ENCODE results near the gene GDPD5.
A peak's percentile ranks its signal among the peaks of the same experiment; 100 is the strongest.

The GDPD5 gene

GRCh38 chr11:75525433-75526191 is at the start of gene GDPD5:
TSS of gene GDPD5 (minus strand) at chr11:75525941. CDS start at chr11:75477735, 48,206 bp downstream.
- Histone ChIP-seq H3K36me3 (ENCODE audit: control insufficient read depth, insufficient read depth, low read length) (no peaks in the 10 kb centered on the region), H3K27me3 (ENCODE audit: control insufficient read depth, insufficient read depth, low read length) (peaks cover 27% of the 10 kb centered on the region), H3K27ac (ENCODE audit: low read depth, low read length) (no peak within 1 kb of the TSS), H3K9me3 (ENCODE audit: control insufficient read depth, insufficient read depth, low read length) (no peaks in the 10 kb centered on the region), H3K4me1 (ENCODE audit: control insufficient read depth, insufficient read depth, low read length) (no peaks in the 10 kb centered on the region), H3K4me3 (ENCODE audit: low read depth, low read length) (peak within 1 kb of the TSS; percentile 76), H3K9ac (ENCODE audit: low read depth, low read length) (no peak within 1 kb of the TSS)

DNA sequence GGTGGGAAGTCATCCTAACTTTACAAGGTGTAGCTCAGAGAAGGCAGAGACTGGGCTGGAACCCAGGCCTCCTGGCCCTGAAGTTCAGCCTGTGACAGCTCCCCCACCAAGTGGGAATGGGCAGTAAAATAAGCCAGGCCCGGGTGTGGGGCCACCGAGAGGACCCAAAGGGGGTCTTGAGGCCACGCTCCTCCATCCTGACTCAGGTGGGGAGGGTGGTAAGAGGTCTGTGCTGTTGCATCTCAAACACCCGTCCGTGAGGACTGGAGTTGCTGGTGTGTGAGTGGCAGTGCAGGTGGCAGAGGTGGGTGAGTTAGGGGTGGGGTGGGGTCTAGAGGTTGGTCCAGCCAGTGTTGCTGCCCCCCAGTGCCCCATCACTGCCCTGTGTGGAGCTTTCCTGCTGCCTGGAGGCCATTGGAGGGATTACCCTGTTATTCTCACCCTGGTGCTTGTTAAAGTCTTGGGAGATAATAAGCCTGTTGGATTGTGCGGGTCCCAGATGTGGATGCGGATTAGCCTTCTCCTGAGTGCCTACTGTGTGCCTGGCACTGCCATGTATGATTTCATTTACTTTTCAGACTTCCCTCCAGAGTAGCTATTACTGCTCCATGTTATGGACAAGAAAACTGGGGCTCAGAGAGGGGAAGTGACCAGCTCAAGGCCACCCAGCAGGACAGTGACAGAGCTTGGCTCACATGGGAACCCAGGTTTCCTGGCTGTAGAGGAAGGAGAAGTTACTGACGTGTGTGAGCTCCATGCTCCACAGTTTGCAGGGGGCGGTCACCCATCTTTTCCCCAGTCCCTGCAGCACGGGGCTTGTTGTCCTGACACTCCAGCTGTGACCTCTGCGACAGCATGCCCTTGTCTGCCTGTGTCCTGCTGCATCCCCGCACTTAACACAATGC is 49.2 kb upstream of the GDPD5 start:
- Histone ChIP-seq H3K27me3 (ENCODE audit: control insufficient read depth, insufficient read depth, low read length) (no peaks in the 10 kb centered on the region), H3K27ac (ENCODE audit: low read depth, low read length) (no peak overlapping the region), H3K9ac (ENCODE audit: low read depth, low read length) (no peak overlapping the region)

DNA sequence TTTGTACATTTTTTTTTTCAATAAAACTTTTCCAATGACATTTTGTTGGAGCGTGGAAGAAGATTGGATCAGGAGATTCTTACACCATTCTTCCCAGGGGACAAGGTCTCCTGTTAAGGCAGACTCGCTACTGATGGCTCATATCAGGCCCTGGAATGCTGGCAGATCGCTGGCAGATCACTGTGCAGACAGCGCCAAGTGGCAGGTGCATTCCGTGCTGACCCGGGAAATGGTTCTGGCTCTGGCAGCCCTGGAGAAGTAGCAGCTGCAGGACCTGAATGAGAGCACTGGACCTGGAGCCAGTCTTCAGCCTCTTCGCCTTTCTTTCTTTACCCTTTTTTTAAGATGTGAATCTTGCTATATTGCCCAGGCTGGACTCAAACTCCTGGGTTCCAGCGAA is 47.0 kb upstream of the GDPD5 start:
- Histone ChIP-seq H3K4me3 (ENCODE audit: low read depth, low read length) (no peak overlapping the region), H3K27me3 (ENCODE audit: control insufficient read depth, insufficient read depth, low read length) (no peaks in the 10 kb centered on the region), H3K27ac (ENCODE audit: low read depth, low read length) (no peak overlapping the region), H3K36me3 (ENCODE audit: control insufficient read depth, insufficient read depth, low read length) (peaks cover 62% of the 10 kb centered on the region), H3K9ac (ENCODE audit: low read depth, low read length) (no peak overlapping the region), H3K4me1 (ENCODE audit: control insufficient read depth, insufficient read depth, low read length) (no peaks in the 10 kb centered on the region), H3K9me3 (ENCODE audit: control insufficient read depth, insufficient read depth, low read length) (no peaks in the 10 kb centered on the region)

More for the DNA sequence above, 49.2 kb upstream of the GDPD5 start:
- H3K9me3 ChIP-seq (ENCODE audit: control insufficient read depth, insufficient read depth, low read length), result no peaks in the 10 kb centered on the region
- no peaks in the 10 kb centered on the region for H3K4me1 ChIP-seq (ENCODE audit: control insufficient read depth, insufficient read depth, low read length)
- peaks cover 41% of the 10 kb centered on the region for H3K36me3 ChIP-seq (ENCODE audit: control insufficient read depth, insufficient read depth, low read length)
- no peak overlapping the region for H3K4me3 ChIP-seq (ENCODE audit: low read depth, low read length)

- Histone ChIP-seq H3K27me3 (ENCODE audit: control insufficient read depth, insufficient read depth, low read length) (no peaks in the 10 kb centered on the region), H3K9ac (ENCODE audit: low read depth, low read length) (no peak overlapping the region), H3K4me1 (ENCODE audit: control insufficient read depth, insufficient read depth, low read length) (no peaks in the 10 kb centered on the region), H3K4me3 (ENCODE audit: low read depth, low read length) (no peak overlapping the region), H3K27ac (ENCODE audit: low read depth, low read length) (no peak overlapping the region), H3K36me3 (ENCODE audit: control insufficient read depth, insufficient read depth, low read length) (peaks cover 74% of the 10 kb centered on the region), H3K9me3 (ENCODE audit: control insufficient read depth, insufficient read depth, low read length) (no peaks in the 10 kb centered on the region)
Measured at GRCh38 chr11:75571625-75572024, 45.9 kb upstream of the GDPD5 start.

DNA sequence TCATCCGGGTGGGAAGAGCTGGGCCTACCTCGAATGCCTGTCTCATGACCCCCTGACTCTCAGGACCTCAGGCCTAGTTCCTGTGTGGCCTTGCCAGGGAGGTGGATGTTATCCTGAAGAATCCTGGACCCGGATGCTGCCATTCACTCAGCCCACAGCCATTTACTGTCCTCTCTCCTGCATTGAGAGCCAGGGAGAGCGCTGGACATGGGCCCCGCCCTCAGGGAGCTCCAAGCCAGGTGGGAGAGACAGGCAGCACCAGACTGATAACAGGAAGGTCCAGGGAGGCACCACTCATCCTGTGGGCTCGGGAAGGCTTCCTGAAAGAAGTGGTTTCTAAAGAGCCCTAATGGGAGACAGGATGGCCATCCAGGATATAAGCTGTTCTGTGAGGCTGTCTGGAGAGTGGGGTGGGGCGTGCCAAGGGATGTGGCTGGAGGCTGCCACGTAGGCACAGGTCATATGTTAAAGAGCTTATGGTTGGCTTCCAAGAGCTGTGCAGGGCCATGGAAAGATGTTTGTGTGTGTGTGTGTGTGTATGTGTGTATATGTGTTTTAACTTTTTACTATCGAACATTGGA is 44.9 kb upstream of the GDPD5 start:
- no peak overlapping the region for H3K4me3 ChIP-seq (ENCODE audit: low read depth, low read length)
- no peak overlapping the region for H3K27ac ChIP-seq (ENCODE audit: low read depth, low read length)
- peaks cover 2% of the 10 kb centered on the region for H3K4me1 ChIP-seq (ENCODE audit: control insufficient read depth, insufficient read depth, low read length)
- peaks cover 83% of the 10 kb centered on the region for H3K36me3 ChIP-seq (ENCODE audit: control insufficient read depth, insufficient read depth, low read length)
- H3K27me3 ChIP-seq (ENCODE audit: control insufficient read depth, insufficient read depth, low read length), result no peaks in the 10 kb centered on the region
- no peak overlapping the region for H3K9ac ChIP-seq (ENCODE audit: low read depth, low read length)
- no peaks in the 10 kb centered on the region for H3K9me3 ChIP-seq (ENCODE audit: control insufficient read depth, insufficient read depth, low read length)

DNA sequence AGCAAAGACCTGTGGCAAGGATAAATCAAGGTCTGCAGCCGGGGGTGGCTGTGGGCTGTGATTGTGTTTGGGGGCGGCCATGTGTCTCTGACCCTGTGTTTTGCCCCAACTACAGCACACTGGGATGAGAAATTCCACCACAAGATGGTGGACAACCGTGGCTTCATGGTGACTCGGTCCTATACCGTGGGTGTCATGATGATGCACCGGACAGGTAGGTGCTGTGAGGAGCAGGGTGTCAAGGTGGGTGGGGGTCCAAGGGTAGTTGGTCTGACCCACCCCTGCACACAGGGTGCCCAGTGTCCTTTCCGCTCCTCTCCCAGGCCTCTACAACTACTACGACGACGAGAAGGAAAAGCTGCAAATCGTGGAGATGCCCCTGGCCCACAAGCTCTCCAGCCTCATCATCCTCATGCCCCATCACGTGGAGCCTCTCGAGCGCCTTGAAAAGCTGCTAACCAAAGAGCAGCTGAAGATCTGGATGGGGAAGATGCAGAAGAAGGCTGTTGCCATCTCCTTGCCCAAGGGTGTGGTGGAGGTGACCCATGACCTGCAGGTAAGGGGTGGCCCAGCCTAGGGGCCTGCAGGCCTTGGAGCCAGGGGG is 43.0 kb upstream of the GDPD5 start:
- Histone ChIP-seq H3K9ac (ENCODE audit: low read depth, low read length) (no peak overlapping the region), H3K27ac (ENCODE audit: low read depth, low read length) (no peak overlapping the region), H3K9me3 (ENCODE audit: control insufficient read depth, insufficient read depth, low read length) (no peaks in the 10 kb centered on the region), H3K4me3 (ENCODE audit: low read depth, low read length) (no peak overlapping the region), H3K27me3 (ENCODE audit: control insufficient read depth, insufficient read depth, low read length) (no peaks in the 10 kb centered on the region), H3K36me3 (ENCODE audit: control insufficient read depth, insufficient read depth, low read length) (peaks cover 95% of the 10 kb centered on the region), H3K4me1 (ENCODE audit: control insufficient read depth, insufficient read depth, low read length) (peaks cover 20% of the 10 kb centered on the region)

DNA sequence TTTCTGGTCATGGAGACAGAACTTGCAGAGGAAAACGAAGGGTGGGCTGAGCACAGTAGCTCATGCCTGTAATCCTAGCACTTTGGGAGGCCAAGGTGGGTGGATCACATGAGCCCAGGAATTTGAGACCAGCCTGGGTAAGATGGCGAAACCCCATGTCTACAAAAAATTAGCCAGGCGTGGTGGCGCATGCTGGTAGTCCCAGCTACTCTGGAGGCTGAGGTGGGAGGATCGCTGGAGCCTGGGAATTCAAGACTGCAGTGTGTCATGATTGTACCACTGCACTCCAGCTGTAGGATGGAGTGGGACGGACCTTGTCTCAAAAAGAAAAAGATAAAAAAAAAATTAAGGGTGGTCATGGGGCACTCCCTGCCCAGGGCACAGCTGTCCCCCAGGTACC is 42.2 kb upstream of the GDPD5 start:
- no peak overlapping the region for H3K9ac ChIP-seq (ENCODE audit: low read depth, low read length)
- no peaks in the 10 kb centered on the region for H3K9me3 ChIP-seq (ENCODE audit: control insufficient read depth, insufficient read depth, low read length)
- H3K27me3 ChIP-seq (ENCODE audit: control insufficient read depth, insufficient read depth, low read length), result no peaks in the 10 kb centered on the region
- H3K4me1 ChIP-seq (ENCODE audit: control insufficient read depth, insufficient read depth, low read length), result peaks cover 23% of the 10 kb centered on the region
- no peak overlapping the region for H3K4me3 ChIP-seq (ENCODE audit: low read depth, low read length)
- H3K36me3 ChIP-seq (ENCODE audit: control insufficient read depth, insufficient read depth, low read length), result peaks cover 87% of the 10 kb centered on the region
- no peak overlapping the region for H3K27ac ChIP-seq (ENCODE audit: low read depth, low read length)

GRCh38 chr11:75566763-75567279 is 41.1 kb upstream of the GDPD5 start:
- peaks cover 76% of the 10 kb centered on the region for H3K36me3 ChIP-seq (ENCODE audit: control insufficient read depth, insufficient read depth, low read length)
- H3K27me3 ChIP-seq (ENCODE audit: control insufficient read depth, insufficient read depth, low read length), result no peaks in the 10 kb centered on the region

DNA sequence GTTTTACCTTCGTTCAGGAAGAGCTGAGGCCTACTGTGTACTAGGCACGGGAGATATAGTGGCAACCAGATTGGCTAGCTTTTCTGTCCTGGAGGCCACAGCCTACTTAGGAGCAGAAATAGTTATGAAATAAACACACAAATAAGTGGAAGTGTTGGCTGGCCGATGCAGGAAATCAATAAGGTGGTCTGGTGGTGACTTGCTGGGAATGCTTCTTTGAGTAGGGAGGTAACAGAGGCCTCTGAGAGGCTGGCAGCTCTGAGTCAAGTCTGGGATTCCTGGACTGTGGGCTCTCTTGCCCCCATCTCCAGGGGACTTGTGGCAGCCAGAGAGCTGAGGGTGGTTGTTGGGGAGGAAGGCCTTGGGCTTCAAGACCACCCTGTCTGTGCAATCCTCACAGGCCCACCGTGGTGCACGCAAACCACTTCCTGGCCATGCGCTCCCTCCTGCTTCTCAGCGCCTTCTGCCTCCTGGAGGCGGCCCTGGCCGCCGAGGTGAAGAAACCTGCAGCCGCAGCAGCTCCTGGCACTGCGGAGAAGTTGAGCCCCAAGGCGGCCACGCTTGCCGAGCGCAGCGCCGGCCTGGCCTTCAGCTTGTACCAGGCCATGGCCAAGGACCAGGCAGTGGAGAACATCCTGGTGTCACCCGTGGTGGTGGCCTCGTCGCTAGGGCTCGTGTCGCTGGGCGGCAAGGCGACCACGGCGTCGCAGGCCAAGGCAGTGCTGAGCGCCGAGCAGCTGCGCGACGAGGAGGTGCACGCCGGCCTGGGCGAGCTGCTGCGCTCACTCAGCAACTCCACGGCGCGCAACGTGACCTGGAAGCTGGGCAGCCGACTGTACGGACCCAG is 40.4 kb upstream of the GDPD5 start:
- Histone ChIP-seq H3K36me3 (ENCODE audit: control insufficient read depth, insufficient read depth, low read length) (peaks cover 69% of the 10 kb centered on the region), H3K27me3 (ENCODE audit: control insufficient read depth, insufficient read depth, low read length) (no peaks in the 10 kb centered on the region), H3K9me3 (ENCODE audit: control insufficient read depth, insufficient read depth, low read length) (no peaks in the 10 kb centered on the region), H3K9ac (ENCODE audit: low read depth, low read length) (no peak overlapping the region), H3K4me3 (ENCODE audit: low read depth, low read length) (no peak overlapping the region), H3K4me1 (ENCODE audit: control insufficient read depth, insufficient read depth, low read length) (peaks cover 28% of the 10 kb centered on the region), H3K27ac (ENCODE audit: low read depth, low read length) (peak overlapping the region; percentile 98)

More at GRCh38 chr11:75566763-75567279, 41.1 kb upstream of the GDPD5 start:
- Histone ChIP-seq H3K9me3 (ENCODE audit: control insufficient read depth, insufficient read depth, low read length) (no peaks in the 10 kb centered on the region), H3K4me3 (ENCODE audit: low read depth, low read length) (no peak overlapping the region), H3K4me1 (ENCODE audit: control insufficient read depth, insufficient read depth, low read length) (peaks cover 23% of the 10 kb centered on the region), H3K27ac (ENCODE audit: low read depth, low read length) (no peak overlapping the region), H3K9ac (ENCODE audit: low read depth, low read length) (no peak overlapping the region)
